Colonic mucosa (tissue), 4 donors: ENCODE data around the gene TMTC2. TPM values are rescaled to one million over a fixed set of nuclear protein-coding genes. Genes with fewer than 3 reads are reported as not detected.

ENCODE experiments used
- DNase-seq: peaks from one replicate; pipeline ENCODE4 v3.0.0-alpha.2; 2020
- H3K27ac ChIP-seq: fragments of 200-600 bp; one replicate; pipeline ENCODE4 v1.8.0; 2021
- H3K27me3 ChIP-seq: fragments of 200-600 bp; one replicate; pipeline ENCODE4 v1.8.0; 2021
- H3K36me3 ChIP-seq: fragments of 200-600 bp; one replicate; pipeline ENCODE4 v1.8.0; 2021
- H3K4me1 ChIP-seq: fragments of 200-600 bp; one replicate; pipeline ENCODE4 v1.8.0; 2021; ENCODE audit warnings: mild to moderate bottlenecking
- H3K4me3 ChIP-seq: fragments of 200-600 bp; one replicate; pipeline ENCODE4 v1.8.0; 2021
- H3K9ac ChIP-seq, 2 donors: one replicate each; pipeline ENCODE4 v1.7.0; 2013; ENCODE audit warnings: control low read depth in 2 of 2, low read depth in 2 of 2, low read length in 2 of 2
- H3K9me3 ChIP-seq: fragments of 200-600 bp; one replicate; pipeline ENCODE4 v1.8.0; 2021
- intact Hi-C: fragments of 100-400 bp; cut with DNase I; formaldehyde crosslinking; loops from one replicate; pipeline ENCODE4 v1.14.1; 2022
- total RNA-seq, 2 donors: library from RNA; stranded (reverse); fragmentation: NEBNext Ultra II Directional in 1 of 2; extraction: Animal tissue kit (Norgen Biotek cat#: 25700) in 1 of 2; gene quantifications; one replicate each; pipeline ENCODE4 v1.2.1, GENCODE V29; 2021
- TF ChIP-seq, protein P1 (sequence below): fragments of 200-600 bp; IDR thresholded peaks from one replicate; pipeline ENCODE4 v1.8.0; 2022; ENCODE audit warnings: antibody characterized with exemption, mild to moderate bottlenecking
- donor health status: healthy.
- donor health status: DM: no; HTN: no; CAD: no.
- donor health status: DM: no; HTN: no; CAD: no.

TMTC2 gene
- total RNA-seq, 2 donors from 2014 or later, result 12.2 to 20.6 TPM

DNA sequence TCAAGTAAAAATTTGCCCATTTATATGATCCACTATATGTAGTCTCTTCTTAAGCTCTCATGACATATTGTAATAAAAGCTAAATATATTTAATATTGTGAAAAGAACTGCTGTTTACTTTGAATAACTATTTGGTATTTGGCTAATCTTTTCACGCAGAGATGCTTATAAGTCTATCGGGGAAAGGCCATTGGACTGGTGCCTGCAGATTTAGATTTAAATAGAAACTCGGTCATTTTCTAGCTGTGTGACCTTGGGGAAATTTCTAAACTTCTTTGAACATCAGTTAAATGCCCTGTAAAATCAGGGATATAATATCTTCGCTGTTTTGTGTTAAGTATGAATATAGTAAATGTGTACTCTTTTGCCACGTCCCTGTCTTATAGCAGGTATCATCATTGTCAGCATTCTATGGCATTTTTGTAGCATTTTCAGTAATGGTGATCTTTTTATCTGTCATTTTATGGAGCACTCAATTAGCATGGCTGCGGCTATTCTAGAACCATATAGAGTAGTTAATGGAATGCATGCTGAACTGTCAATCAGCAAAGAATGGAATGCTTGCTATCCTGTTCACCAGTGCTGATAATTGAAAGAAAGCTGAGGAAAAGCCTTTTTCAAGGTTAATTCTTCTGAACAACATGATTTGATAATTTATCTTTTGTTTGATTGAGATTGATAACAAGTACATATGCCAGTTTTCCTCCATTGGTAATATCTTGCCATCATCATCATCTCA is 181.2 kb downstream of the TMTC2 start:
- intact Hi-C loops, result no loop called here
- H3K27ac ChIP-seq, result no peak overlapping the region
- no peaks in the 10 kb centered on the region for H3K36me3 ChIP-seq
- DNase-seq, result no peak
- H3K27me3 ChIP-seq, result no peaks in the 10 kb centered on the region
- TF ChIP-seq, protein P1, sequence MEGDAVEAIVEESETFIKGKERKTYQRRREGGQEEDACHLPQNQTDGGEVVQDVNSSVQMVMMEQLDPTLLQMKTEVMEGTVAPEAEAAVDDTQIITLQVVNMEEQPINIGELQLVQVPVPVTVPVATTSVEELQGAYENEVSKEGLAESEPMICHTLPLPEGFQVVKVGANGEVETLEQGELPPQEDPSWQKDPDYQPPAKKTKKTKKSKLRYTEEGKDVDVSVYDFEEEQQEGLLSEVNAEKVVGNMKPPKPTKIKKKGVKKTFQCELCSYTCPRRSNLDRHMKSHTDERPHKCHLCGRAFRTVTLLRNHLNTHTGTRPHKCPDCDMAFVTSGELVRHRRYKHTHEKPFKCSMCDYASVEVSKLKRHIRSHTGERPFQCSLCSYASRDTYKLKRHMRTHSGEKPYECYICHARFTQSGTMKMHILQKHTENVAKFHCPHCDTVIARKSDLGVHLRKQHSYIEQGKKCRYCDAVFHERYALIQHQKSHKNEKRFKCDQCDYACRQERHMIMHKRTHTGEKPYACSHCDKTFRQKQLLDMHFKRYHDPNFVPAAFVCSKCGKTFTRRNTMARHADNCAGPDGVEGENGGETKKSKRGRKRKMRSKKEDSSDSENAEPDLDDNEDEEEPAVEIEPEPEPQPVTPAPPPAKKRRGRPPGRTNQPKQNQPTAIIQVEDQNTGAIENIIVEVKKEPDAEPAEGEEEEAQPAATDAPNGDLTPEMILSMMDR, result no peak
- H3K9ac ChIP-seq, result no peak overlapping the region
- no peaks in the 10 kb centered on the region for H3K4me1 ChIP-seq
- no peaks in the 10 kb centered on the region for H3K9me3 ChIP-seq
- no peak overlapping the region for H3K4me3 ChIP-seq

DNA sequence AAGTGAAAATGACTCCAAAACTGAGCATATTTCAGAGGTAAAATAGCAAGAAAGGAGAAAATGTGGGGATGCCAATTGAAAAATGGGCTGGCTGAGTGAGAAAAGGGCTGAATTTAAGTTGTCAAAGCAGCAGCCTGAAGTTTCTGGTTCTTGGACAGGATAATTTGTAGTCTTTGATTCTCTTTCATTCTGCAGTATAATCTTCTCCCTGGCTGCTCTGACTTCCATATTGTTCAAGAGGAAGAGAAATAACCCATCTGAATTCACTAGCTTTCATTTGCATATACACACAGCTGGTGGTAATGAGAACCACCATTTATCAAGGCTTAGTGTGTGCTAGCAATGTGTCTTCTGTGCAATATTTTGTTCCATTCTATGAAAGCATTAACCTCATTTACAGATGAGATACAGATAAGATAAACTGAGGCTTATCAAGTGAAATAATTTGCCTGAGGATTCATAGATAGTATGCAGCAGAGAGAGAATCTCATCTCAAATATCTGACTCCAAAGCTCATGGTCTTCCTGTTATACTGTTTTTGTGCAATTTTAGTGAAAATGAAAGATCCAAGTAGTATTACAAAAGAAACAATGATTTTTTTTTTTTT is 184.2 kb downstream of the TMTC2 start:
- intact Hi-C loops, result no loop called here
- TF ChIP-seq, protein P1, result no peak
- H3K27ac ChIP-seq, result no peak overlapping the region
- H3K4me1 ChIP-seq, result no peaks in the 10 kb centered on the region
- no peak for DNase-seq
- H3K36me3 ChIP-seq, result no peaks in the 10 kb centered on the region
- no peak overlapping the region for H3K4me3 ChIP-seq
- no peaks in the 10 kb centered on the region for H3K9me3 ChIP-seq
- H3K9ac ChIP-seq, result no peak overlapping the region
- H3K27me3 ChIP-seq, result no peaks in the 10 kb centered on the region

DNA sequence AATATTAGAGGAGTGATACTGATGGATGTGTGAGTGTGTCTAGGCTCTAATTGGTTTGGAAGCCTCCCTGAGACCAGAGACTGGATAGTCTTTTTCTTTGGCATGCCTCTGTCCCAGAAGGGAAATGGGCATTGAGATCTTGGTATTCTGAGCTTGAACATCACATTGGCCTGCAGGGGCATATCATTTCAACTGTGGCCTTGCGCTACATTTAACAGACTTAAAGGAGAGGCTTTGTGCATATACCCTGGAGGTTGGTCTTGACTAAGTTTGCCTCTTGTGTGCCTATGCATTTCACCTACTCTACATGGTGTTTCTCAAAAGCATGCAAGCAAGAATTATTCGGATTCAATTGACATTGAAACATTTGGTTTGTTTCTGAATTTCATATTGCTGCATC is 185.4 kb downstream of the TMTC2 start:
- DNase-seq, result no peak
- intact Hi-C loops, result no loop called here
- TF ChIP-seq, protein P1, result no peak
- H3K4me3 ChIP-seq, result no peak overlapping the region
- no peaks in the 10 kb centered on the region for H3K36me3 ChIP-seq
- no peak overlapping the region for H3K9ac ChIP-seq
- H3K27ac ChIP-seq, result no peak overlapping the region
- no peaks in the 10 kb centered on the region for H3K9me3 ChIP-seq
- H3K4me1 ChIP-seq, result no peaks in the 10 kb centered on the region
- no peaks in the 10 kb centered on the region for H3K27me3 ChIP-seq

DNA sequence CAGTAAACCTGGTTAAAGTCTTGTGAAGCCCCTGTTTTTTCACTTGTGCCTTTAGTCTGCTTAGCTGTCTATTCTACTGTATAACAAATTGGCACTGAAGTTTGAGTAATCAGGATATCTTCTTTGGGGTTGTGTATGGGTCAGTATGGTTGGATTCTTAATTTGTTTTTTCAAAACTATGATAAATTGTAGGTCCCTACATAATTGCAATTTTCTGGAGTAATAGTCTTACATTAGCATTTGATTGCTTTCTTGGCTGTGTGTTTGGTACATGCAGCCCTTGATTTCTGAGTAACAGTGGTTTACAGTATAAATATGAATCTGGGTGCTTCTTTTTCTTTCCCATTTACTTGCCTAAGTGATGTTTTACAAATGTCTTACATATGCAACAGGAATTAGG is 186.6 kb downstream of the TMTC2 start:
- Histone ChIP-seq H3K9ac (no peak overlapping the region), H3K27ac (no peak overlapping the region), H3K4me3 (no peak overlapping the region), H3K4me1 (no peaks in the 10 kb centered on the region), H3K36me3 (no peaks in the 10 kb centered on the region), H3K9me3 (no peaks in the 10 kb centered on the region), H3K27me3 (no peaks in the 10 kb centered on the region)
- TF ChIP-seq, protein P1, result no peak
- intact Hi-C loops, result no loop called here
- DNase-seq, result no peak

DNA sequence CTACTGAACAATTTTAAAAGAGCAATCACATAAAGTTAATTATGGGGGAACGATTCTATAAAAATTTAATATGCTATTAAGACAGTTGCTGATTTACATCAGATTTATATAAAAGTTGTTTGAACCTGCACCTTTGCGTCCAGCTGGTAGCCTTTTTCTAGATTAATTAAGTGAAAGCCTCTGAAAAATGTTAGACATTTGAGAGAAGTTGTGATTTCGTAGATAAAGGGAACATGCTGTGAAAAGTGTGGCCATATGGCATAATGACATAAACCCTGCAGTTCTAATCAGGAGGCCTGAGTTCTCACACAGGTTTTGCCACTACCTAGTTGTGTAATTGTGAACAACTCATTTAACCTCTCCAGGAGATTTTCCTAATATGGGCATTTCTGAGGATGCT is 187.2 kb downstream of the TMTC2 start:
- Histone ChIP-seq H3K27me3 (no peaks in the 10 kb centered on the region), H3K27ac (no peak overlapping the region), H3K4me3 (no peak overlapping the region), H3K4me1 (no peaks in the 10 kb centered on the region), H3K36me3 (no peaks in the 10 kb centered on the region), H3K9ac (no peak overlapping the region), H3K9me3 (no peaks in the 10 kb centered on the region)
- intact Hi-C loops, result no loop called here
- DNase-seq, result no peak
- TF ChIP-seq, protein P1, result no peak
